ENCODE results near the gene MPND.

Gene MPND

DNA sequence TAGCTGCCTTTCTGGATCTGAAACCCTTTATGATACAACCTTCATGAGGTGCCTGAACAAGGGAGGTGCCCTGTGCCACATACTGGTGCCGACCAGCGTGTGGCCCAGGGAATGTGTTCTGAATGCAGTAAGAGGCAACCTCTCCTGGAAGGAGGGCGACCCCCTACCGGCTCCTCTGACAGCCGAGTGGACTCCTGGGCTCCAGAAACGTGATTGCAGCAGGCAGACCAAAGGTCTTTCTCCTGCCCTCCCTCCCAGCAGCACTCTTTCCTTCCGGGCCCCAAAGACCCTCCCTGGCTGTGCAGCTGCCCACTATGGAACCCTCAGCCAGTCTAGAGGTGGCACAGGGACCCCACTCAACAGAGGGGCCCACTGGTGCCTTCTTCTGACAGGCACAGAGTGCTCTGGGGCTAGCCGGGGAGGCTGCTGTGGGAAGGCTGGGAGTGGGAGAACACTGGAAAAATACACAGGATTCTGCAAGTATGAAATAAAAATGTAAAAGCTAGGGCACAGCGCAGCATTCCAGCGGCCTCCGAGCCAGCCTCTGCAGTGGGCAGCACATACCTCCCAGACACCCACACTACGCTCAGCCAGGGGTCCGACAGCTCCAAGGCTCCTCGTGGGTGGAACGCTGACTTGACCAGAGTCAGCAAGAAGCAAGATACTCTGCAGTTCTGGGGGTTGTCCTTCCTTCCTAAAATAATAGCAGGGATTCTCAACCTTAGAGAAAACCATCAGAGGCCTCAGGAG, 42.1 kb downstream of the MPND start:
- DNase-seq, result no peak

DNA sequence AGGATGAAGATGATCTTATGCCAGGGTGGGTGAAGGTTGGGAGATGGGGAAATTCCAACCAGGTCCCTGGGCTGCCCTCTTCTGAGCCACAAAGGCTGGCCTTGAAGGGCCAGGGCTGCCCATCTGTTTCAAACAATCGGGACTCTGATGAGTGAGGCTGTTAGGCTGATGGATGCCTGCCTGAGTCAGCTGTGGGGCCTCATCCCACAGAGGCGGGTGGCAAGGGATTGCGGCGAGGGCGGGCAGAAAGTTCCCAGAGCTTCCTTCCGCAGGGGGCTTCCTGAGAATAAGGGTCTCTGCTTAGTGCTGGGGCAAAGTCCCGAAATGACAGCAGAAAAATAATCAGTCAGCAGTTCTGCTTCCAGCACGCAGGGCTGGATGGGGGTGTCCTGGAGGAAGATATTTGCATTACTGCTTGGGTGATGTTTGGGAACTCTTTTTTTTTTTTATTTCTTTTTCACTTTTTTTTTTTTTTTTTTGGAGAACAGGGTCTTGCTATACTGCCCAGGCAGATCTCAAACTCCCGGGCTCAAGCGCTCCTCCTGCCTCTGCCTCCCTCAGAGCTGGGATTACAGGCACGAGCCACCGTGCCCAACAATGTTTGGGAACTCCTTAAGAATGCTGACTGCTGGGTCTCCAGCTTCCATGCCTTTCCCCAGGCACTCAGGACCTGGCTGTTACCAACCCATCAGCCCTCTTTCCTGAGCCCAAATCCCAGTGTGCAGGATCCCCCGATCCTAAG, 42.9 kb downstream of the MPND start:
- DNase-seq, result peak; percentile 60

DNA sequence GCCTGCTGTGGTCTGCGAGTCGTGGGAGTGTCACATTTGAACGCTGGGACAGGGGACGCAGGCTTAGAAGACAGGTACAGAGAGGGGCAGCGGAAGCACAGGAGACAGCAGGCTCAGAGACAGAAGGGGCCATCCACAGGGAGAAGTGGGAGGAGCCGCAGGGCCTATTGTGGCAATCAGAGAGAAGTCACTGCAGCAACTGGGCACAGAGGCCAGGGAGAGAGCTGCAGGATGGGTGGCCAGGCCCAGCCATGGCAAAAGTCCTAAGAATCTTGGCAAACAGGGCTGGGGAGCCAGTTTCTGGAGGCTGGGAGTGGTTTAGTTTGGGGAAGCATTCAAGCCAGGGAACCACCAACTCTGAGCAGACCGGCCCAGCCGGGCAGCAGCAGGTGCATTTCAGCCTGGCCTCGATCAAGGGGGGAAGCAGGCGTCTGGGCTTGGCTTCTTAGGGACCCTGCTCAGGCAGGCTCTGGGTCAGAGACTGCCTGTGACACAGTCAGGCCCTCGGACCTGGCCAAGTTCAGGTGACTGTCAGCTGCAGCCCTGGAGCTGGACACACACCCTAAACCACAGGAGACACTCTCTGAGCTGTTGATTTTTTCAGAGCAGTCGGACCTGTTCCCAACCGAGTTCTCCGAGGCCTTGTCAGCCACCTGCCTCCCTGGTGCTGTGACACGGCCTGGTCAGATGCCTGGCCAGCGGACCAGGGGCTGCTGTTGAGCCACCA, 45.1 kb downstream of the MPND start:
- DNase-seq, result no peak

DNA sequence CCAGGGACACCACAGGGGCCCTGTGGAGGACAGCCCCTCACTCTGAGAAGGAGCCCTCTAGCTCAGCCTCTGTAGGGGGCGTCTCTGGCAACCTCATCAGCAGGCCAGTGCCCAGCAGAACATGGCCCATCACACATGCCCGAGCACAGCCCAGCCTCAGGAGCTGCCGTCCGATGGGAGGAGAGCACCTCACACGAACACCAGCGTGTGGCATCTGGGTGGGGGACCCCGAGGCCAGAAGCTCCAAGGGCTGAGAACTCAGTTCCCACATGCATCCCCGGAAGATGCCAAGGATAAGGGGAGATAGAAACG, 45.7 kb downstream of the MPND start:
- no peak for DNase-seq

DNA sequence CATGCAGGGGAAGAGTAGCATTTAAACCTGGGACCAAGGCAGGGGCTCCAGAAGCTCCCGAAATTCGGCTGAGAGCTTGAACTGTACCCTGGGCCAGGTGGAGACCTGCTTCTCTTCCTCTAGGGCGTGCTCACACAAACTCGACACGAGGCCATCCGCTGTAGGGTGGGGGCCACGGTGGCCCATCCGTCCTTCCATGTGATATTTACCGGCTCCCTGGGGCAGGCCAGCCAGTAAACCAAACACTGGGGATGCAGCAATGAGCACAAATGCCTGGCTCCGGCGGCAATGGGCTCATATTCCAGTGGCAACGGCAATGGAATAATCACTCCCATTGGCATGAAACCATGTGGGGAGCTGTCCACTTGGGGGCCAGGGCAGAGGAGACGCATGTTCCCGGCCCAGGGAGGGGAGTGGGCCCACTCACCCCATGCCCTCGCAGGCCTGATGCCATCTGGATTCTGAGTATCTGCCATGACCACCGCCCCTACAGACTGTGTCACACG, 46.2 kb downstream of the MPND start:
- no peak for DNase-seq

DNA sequence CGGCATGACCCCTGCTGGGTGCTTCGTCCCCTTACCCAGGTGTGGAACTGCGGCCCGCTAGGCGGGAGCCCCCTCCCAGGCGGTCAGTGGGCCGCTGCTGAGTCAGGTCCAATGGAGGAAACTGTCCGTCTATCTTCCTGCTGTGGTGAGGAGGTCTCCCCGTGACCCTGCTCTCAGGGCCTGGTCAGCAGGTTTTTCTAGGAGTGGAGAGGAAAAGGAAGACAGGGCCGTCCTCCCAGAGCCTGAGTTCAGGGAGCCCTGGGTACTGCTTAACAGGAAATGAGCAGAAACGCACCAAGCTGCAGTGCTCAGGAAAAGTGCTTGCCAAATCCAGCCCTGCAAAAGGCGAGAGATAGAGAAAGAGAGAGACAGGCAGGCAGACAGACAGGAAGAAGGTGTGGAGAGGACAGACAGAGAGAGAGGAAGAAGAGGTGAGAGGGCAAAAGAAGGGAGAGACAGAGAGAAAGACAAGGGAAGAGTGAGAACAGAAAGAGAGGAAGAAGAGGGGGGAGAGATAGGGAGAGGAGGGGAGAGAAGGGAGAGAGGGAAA, 46.7 kb downstream of the MPND start:
- DNase-seq, result no peak

DNA sequence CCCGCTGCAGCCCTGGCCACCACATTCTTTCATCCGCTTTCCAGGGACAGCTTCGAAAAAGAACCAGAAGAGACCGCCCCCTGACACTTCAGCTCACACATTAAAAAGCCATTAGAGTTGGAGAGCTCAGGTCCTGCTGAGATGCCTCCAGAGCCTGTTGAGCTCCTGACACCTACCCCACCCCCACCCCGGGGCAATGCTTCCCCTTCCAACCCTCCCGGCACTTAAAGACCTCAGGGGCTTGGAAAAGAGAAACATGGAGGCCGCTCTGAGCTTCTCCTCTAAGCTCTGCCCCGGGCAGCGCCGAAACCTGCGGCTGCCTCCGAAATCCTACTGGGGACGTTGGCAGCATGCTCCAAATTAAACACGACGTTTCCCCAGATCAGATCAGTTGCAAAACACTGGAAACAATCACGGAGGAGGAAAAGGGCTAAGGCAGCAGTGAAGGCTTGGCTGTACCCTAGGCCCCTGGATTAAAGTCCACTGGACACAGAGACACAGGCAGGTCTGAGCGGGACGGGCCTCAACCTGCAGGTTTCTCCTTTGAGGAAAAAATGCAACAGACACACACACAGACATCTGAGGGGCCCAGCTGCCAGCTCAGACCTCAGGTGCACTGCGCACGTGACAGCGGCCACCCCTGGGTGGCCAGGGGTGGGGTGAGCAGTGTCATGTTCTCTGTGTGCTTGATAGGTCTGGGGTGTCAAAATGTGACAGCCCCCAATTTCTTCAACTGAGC, 47.4 kb downstream of the MPND start:
- DNase-seq, result no peak

DNA sequence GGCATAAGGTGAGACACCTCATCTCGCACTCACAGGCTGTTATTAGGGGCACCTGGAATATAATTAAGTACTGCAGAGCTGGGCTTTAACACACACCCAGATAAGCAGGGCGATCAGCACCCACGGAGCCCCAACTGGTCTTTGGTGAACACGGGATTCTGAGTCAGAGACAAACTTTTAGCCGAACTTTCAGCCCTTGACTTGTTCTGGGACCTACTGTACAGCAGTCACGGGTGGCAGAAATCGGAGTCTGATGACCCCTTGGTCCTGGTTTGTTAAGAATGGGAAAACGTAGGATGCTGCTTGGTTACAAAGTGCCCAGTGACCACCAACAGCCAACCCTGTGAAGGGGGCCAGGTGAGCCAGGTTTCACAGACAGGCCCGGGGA, 47.9 kb downstream of the MPND start:
- DNase-seq, result no peak

DNA sequence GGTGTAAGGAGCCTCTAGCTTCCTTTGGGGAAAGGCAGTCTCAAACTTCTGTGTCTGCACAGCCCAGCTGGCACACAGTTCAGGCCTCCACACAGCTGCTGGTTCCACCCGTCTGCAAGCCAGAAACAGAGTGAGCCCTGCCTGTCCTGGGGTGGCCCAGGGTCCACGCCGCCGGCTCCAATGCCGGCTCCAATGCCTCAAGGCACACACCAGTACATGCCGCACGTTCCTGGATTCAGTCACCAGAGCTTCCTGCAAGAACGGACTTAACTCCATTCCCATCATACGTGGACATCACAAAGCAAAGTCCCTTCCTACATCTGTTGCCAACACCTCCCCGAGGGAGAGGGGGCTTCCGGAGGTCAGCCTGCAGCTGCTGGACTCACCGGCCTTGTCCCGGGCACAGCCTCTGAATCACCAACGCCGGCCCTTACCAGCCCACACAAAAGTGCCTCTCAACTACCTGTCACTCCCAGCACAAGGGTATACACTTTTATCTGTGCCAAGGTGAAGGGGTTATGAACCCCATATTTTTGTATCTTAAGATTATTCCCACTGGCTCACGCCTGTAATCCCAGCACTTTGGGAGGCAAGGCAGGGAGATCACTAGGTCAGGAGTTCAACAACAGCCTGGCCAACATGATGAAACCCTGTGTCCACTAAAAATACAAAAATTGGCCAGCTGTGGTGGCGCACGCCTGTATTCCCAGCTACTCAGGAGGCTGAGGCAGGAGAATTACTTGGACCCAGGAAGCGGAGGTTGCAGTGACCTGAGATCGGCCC, 48.5 kb downstream of the MPND start:
- DNase-seq, result no peak

DNA sequence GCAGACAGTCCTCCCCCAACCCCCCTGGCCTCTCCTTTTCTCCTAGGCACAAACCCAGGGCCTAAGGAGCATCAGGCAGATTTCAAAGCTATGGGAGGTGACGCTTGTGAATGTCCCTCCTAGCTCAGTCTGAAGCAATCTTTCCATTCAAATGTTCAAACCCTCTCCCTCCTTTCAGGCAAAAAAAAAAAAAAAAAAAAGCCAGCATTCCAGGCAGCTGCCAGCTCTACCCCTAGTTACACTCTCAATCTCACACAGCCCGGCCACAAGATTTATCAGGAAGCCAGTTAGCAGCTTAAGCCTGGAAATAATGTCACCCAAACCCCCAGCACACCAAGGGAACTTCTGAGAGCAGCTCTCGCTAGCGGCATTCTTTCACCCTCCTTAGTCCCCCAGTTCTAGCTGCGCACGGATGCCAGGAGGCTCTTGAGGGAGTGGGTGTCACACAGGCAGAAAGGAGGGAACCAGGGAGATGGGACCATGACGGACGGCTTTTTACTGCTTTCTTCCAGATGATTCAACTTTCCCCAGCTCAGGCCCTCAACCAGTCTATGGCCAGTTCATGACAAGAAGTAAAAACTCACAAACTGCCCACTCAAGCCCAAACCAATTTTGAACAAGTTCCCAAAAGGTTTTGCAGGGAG, 50.7 kb downstream of the MPND start:
- peak; percentile 14 for DNase-seq

DNA sequence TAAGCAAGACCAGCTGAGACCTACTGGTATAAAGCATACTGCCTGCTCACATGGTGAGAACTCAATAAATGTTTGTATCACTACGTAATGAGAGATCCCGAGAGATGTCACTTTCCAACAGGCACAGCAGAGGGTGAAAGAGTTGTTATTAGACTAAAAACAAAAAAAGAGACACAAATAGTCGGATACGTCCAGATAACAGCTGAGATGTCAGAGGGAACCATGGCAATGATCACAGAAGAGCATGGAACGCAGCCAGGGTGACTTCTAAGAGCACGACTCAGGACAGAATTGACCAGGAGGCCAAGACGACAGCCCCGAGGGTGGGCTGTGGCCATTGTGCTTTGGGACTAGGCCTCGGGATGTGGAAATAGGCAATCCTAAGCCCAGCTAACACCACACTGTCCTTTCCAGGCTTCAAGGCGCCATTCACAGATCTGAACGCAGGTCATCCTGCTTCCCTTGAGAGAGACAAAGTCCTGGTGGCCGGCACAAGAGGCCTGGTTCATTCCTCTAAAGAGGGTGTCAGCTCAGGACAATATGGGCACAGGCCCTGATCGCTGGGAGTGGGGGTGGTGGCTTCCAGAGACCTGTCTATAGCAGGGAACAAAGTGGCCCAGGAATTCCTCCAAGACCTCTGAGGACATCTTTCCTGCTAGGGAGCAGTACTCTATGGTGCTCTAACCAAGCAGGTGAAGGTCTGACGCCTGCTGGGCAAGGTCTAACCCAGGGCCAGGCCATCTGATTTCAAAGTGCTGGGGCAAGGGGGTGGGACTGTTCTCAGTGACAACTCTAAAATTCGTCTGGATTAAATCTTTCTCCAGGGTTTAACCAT, 53.8 kb downstream of the MPND start:
- DNase-seq, result no peak

DNA sequence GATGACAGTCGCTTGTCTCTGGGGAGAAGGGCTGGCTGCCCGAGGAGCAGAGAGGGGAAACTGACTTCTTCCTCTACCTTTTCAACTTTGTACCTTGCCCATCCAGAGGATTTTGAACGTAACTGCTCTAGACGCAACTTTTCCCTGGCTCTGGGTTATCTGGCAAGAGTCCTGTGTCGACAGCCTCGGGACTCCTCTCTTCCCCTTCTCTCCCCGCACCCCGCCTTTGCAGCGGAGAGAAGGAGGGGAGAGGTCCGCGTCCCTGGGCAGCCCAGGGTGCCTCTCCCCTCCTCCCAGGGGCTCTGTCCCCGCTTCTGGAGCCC, 56.4 kb downstream of the MPND start:
- DNase-seq, result peak; percentile 22

DNA sequence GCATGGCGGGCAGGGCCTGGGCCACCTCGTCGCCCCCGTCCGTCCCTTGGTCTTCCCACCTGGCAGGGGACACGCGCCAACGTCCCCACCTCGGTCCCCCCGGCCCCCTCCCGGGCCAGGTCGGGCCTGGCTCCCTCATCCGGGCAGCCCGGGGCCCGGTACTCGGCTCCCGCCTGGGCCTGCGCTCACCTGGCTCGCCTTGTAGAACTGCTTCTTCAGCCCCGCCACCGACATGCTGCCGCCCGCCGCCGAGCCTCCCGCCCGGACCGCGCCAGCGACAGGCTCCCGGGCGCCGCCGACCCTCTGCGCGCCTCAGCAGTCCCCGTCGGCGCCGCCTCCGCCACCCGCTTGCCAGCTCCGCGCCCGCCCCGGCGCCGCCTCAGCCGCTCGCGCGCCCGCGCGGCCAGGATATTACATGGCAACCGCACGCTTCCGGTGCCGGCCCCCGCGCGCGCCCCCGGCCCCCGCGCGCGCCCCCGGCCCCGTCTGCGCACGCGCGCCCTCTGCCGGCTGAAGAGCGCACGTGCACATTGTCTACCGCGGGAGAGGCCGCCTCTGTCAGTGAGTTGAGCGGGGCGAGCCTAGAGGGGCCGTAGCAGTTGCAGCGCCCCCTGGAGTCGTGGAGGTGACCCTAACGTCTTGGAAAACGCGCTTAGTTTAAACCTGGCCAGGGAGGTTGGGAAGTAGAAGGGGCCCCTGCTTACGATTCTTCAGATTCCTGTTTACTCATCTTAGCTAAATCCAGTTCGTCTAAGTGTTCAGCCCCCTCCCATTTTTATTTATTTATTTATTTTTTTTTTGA, 57.0 kb downstream of the MPND start, which contains the start of gene SH3GL1:
Gene SH3GL1 (minus strand): TSS at position 413 of the 802 bp plus-strand sequence. CDS start 179 bp downstream, at position 234.
- peak; percentile 92 for DNase-seq

DNA sequence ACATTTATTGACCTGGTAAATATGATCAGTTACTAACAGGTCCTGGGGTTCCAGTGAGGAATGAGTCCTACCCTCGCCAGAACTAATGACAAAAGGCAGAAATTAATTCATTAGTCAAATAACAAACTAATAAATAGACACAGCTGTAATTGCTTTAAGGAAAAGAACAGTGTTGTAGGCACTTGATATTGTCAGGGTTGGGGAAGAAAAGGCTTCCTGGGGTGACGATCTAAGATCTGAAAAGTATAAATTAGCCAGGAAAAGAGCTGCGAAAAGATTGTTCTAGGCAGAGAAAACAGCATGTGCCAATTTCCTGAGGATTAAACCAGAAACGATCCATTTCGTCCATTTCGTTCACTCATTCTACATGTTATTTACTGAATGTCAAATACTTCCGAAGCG, 58.4 kb downstream of the MPND start:
- no peak for DNase-seq

DNA sequence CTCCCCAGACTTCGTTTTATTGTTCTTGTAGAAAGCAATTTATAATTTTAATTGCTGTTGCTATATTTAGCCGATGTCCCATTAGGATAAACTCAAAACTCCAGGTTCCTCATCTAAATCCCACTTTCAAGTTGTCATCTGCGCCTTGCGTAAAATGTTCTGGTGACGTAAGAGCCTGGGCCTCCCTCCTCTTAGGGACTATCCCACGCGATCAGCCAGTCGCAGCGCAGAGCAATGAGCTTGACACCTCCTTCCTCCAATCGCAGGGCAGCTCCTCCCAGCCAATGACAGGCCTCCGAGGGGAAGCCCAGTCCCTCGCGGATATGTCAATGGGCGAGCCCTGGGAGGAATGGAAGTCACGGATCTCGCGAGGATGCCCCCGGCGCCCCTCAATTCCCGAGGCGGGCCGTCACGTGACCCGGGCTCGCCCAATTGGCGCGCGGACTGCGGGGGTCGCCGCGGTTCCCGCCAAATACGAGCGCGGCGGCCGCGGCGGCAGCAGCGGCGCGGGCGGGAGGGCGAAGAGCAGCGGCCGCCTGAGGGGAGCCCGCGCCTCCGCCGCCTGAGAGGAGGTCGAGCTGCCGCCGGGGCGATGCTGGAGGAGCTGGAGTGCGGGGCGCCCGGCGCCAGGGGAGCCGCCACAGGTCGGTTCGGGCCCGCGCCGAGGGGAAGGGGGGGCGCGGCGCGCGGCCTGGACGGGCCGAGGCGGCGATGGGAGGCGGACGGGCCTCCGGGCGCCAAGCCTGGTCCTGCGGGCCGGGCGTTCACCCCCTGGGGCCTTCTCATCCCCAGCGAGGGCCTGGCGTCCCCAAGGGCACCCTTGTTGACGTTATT, 59.0 kb downstream of the MPND start, which contains the start of gene CHAF1A:
Gene CHAF1A (plus strand): TSS at position 470 of the 834 bp plus-strand sequence. CDS start 123 bp downstream, at position 593.
- DNase-seq, result peak; percentile 100

DNA sequence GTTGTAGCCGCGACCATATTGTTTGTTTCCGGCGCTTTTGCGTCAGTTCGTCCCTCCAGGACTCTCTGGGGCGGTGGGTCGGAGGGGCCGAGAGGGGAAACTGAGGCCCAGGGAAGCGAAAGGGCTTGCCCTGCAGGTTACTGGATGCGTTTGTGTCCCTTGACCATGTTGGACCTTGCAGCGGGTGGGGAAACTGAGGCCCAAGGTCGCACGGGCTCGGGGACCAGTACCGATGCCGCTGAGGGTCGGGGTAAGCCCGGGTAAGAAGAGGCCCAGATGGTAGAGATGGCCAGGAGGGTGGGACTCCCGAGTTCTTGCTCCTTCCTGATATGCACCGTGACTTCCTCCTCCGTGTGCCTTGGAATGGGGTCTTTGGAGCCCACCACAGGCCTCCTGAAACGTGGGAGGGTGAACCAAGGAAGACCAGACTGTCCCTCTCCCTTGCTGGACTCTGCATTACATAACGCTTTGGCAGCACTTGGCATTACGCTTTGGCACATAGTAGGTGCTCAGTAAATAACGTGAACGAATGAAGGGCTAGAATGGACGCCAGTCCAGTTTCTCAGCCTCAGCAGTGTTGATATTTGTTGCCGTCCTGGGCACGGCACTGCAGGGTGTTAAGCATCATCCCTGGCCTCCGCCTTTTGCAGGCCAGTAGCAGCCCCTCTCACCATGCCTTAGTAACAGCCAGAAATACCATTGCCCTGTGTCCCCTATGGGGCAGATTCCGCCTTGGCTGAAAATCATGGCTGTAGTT, 59.8 kb downstream of the MPND start:
- DNase-seq, result no peak

DNA sequence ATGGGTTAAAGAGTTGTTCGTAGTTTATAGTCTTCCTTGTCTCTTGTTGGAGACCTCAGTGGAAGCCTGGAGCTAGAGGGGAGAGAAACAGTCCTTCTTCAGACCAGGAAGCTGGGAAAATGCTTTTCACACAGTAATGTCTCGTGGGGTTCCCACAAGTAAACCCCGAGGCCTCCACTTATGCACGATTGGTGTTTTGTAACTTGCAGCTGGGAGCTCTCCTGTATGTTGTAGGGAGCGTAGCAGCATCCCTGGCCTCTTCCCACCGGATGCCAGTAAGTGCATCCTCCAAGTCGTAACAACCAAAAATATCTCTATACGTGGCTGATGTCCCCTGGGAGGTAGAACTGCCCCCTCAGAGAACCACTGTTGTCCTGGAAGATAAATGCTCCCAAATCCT, 62.6 kb downstream of the MPND start:
- DNase-seq, result no peak

DNA sequence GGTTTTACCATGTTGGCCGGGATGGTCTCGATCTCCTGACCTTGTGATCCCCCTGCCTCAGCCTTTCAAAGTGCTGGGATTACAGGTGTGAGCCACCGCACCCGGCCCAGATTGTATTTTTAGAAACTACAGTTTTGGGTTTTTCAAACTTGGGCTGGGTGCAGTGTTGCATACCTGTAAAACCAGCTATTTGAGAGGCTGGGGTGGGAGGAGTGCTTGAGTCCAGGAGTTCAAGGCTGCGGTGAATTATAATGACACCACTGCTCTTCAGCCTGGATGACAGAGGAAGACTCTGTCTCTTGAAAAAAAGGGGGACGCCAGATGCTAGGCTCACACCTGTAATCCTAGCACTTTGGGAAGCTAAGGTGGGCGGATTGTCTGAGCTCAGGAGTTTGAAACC, 63.3 kb downstream of the MPND start:
- DNase-seq, result no peak

Measured in midbrain (tissue), 1 donor.